ENCODE data around the gene CRY2. TPM values are rescaled to one million over a fixed set of nuclear protein-coding genes. Genes with fewer than 3 reads are reported as not detected.

Gene CRY2
- total and polyA plus RNA-seq, 2 of the 13 experiments (the other 11 are each of a cell fraction or from before 2014, with no cell fraction given): 10.1 to 12.2 TPM

GRCh38 chr11:45885274-45885920 is 38.1 kb downstream of the CRY2 start, which contains the start of gene MAPK8IP1 (continued):
- no peak for TF ChIP-seq ATF5 (CRISPR knock-in tag; IDR thresholded peaks at IDR 0.05; ENCODE audit: low read depth)
- no peak for TF ChIP-seq IKZF1 (IDR thresholded peaks at IDR 0.05)
- no peak for TF ChIP-seq SMAD3 (CRISPR knock-in tag; IDR thresholded peaks at IDR 0.05)
- TF ChIP-seq ERF (CRISPR knock-in tag; IDR thresholded peaks at IDR 0.05): 0 out of 2 replicates have a peak, but pooled peaks have one; percentile 57
- TF ChIP-seq, protein P1, sequence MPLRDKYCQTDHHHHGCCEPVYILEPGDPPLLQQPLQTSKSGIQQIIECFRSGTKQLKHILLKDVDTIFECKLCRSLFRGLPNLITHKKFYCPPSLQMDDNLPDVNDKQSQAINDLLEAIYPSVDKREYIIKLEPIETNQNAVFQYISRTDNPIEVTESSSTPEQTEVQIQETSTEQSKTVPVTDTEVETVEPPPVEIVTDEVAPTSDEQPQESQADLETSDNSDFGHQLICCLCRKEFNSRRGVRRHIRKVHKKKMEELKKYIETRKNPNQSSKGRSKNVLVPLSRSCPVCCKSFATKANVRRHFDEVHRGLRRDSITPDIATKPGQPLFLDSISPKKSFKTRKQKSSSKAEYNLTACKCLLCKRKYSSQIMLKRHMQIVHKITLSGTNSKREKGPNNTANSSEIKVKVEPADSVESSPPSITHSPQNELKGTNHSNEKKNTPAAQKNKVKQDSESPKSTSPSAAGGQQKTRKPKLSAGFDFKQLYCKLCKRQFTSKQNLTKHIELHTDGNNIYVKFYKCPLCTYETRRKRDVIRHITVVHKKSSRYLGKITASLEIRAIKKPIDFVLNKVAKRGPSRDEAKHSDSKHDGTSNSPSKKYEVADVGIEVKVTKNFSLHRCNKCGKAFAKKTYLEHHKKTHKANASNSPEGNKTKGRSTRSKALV (CRISPR knock-in tag; IDR thresholded peaks at IDR 0.05): no peak
- no peak for TF ChIP-seq PHF8 (CRISPR knock-in tag; IDR thresholded peaks at IDR 0.05)
- peak; percentile 42; the same call in 1 of the 2 replicates for TF ChIP-seq ZNF776 (CRISPR knock-in tag; IDR thresholded peaks at IDR 0.05)
- TF ChIP-seq NR2F2 (IDR thresholded peaks at IDR 0.05; ENCODE audit: borderline replicate concordance, low read depth): no peak
- TF ChIP-seq ZNF432 (CRISPR knock-in tag; IDR thresholded peaks at IDR 0.05; ENCODE audit: borderline replicate concordance): no peak
- TF ChIP-seq ZIK1 (CRISPR knock-in tag; IDR thresholded peaks at IDR 0.05; ENCODE audit: borderline replicate concordance, low read depth): no peak
- no peak for TF ChIP-seq ONECUT2 (CRISPR knock-in tag; IDR thresholded peaks at IDR 0.05)
- TF ChIP-seq, protein P2, sequence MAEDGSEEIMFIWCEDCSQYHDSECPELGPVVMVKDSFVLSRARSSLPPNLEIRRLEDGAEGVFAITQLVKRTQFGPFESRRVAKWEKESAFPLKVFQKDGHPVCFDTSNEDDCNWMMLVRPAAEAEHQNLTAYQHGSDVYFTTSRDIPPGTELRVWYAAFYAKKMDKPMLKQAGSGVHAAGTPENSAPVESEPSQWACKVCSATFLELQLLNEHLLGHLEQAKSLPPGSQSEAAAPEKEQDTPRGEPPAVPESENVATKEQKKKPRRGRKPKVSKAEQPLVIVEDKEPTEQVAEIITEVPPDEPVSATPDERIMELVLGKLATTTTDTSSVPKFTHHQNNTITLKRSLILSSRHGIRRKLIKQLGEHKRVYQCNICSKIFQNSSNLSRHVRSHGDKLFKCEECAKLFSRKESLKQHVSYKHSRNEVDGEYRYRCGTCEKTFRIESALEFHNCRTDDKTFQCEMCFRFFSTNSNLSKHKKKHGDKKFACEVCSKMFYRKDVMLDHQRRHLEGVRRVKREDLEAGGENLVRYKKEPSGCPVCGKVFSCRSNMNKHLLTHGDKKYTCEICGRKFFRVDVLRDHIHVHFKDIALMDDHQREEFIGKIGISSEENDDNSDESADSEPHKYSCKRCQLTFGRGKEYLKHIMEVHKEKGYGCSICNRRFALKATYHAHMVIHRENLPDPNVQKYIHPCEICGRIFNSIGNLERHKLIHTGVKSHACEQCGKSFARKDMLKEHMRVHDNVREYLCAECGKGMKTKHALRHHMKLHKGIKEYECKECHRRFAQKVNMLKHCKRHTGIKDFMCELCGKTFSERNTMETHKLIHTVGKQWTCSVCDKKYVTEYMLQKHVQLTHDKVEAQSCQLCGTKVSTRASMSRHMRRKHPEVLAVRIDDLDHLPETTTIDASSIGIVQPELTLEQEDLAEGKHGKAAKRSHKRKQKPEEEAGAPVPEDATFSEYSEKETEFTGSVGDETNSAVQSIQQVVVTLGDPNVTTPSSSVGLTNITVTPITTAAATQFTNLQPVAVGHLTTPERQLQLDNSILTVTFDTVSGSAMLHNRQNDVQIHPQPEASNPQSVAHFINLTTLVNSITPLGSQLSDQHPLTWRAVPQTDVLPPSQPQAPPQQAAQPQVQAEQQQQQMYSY (CRISPR knock-in tag; IDR thresholded peaks at IDR 0.05): no peak
- TF ChIP-seq ZFP1 (CRISPR knock-in tag; IDR thresholded peaks at IDR 0.05): no peak
- TF ChIP-seq, protein P3, sequence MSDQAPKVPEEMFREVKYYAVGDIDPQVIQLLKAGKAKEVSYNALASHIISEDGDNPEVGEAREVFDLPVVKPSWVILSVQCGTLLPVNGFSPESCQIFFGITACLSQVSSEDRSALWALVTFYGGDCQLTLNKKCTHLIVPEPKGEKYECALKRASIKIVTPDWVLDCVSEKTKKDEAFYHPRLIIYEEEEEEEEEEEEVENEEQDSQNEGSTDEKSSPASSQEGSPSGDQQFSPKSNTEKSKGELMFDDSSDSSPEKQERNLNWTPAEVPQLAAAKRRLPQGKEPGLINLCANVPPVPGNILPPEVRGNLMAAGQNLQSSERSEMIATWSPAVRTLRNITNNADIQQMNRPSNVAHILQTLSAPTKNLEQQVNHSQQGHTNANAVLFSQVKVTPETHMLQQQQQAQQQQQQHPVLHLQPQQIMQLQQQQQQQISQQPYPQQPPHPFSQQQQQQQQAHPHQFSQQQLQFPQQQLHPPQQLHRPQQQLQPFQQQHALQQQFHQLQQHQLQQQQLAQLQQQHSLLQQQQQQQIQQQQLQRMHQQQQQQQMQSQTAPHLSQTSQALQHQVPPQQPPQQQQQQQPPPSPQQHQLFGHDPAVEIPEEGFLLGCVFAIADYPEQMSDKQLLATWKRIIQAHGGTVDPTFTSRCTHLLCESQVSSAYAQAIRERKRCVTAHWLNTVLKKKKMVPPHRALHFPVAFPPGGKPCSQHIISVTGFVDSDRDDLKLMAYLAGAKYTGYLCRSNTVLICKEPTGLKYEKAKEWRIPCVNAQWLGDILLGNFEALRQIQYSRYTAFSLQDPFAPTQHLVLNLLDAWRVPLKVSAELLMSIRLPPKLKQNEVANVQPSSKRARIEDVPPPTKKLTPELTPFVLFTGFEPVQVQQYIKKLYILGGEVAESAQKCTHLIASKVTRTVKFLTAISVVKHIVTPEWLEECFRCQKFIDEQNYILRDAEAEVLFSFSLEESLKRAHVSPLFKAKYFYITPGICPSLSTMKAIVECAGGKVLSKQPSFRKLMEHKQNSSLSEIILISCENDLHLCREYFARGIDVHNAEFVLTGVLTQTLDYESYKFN (CRISPR knock-in tag; conservative IDR thresholded peaks at IDR 0.05): no peak
- no peak for TF ChIP-seq PRMT3 (CRISPR knock-in tag; IDR thresholded peaks at IDR 0.05; ENCODE audit: borderline replicate concordance, low read depth)
- TF ChIP-seq, protein P4, sequence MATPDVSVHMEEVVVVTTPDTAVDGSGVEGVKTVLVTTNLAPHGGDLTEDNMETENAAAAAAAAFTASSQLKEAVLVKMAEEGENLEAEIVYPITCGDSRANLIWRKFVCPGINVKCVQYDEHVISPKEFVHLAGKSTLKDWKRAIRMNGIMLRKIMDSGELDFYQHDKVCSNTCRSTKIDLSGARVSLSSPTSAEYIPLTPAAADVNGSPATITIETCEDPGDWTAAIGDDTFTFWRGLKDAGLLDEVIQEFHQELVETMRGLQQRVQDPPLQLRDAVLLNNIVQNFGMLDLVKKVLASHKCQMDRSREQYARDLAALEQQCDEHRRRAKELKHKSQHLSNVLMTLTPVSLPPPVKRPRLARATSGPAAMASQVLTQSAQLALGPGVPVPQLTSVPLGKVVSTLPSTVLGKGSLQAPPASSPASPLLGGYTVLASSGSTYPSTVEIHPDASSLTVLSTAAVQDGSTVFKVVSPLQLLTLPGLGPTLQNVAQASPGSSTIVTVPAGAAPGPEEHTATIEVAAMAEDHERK (CRISPR knock-in tag; IDR thresholded peaks at IDR 0.05; ENCODE audit: low read depth): no peak

Measured in HepG2 (cell line).